ENCODE data around the gene MLLT1. TPM values are rescaled to one million over a fixed set of nuclear protein-coding genes. Genes with fewer than 3 reads are reported as not detected.
A peak's percentile ranks its signal among the peaks of the same experiment; 100 is the strongest.

MLLT1 gene
- total RNA-seq, 1 experiment from 2014 or later: 14.4 TPM

DNA sequence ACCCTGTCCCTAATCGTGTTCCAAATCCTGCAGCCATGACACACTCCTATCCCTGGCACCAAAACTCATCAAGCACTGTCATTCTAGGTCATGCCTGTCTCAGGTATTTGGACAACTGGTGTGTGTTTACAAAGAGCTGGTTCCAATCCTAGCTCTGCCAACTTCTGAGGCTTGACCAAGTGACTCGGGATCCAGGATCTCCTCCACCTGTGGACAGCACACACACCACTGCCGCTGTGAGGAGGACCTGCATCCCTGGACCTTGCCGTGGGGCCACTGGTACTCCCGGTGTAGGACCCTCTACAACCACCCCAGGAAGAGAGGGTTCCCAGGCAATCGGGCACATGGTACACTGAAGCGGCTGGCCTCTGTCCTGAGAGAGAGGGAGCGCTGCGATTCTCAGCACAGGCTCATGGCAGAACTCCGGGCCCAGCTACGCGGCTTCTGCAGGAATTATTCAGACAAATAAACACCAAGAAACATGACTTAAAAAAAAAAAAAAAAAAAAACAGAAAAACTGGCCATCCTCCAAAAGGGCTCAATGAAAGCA lies 20.4 kb downstream of the MLLT1 start:
- no peak for DNase-seq (ENCODE audit: low spot score)

DNA sequence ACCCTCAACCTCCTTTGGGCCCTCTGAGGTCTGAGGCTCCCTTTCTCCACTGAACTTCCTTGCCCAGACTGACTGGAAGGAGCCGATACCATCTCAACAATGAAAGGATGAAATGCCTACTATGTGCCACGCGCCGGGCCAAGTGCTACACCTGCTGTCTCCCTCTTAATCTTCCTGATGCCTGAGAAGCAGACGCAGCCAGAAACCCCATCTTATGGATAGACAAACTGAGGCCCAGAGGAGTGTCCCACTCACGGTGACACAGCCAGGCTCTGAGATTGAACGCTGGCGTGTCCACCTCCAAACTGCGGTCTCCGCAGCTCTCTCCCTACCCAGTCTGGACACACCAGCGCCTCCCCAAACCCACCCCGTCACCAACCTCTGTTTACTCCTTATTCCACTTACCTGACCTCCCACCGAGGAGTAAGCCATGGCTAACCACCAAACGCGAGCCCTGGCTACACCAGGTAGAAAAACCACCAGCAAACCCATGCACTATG lies 20.9 kb downstream of the MLLT1 start:
- DNase-seq (ENCODE audit: low spot score): no peak

DNA sequence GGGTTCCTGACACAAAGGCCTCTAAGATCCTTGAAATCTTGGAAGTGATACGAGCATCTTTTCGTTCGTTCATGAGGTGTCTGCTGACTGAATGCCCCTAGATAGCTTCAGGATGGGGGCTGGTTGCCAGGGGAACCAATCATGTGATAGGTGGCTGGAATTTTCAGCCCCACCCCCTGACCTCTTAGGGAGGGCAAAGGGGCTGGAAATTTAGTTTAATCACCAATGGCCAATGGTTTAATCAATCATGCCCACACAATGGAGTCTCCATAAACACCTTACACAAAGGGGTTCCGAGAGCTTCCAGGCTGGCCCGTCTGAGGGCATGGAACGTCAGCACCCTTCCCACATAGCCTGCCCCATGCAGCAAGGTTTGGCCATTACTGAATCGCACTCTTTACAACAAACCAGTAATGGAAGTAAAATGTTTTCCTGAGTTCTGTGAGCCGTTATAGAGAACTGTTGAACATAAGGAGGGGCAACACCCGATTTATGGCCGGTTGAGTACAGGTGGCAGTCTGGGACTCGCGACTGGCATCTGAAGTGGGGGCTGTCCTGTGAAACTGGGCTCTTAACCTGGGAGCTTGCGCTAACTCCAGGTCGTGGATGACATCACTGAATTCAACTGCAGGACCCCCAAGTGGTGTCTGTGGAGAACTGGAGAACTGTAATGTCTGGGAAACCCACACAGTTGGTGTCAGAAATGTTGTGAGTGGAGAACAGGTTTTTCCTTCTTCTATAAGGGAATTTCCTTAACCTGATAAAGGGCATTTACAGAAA lies 25.6 kb downstream of the MLLT1 start:
- DNase-seq (ENCODE audit: low spot score): no peak

DNA sequence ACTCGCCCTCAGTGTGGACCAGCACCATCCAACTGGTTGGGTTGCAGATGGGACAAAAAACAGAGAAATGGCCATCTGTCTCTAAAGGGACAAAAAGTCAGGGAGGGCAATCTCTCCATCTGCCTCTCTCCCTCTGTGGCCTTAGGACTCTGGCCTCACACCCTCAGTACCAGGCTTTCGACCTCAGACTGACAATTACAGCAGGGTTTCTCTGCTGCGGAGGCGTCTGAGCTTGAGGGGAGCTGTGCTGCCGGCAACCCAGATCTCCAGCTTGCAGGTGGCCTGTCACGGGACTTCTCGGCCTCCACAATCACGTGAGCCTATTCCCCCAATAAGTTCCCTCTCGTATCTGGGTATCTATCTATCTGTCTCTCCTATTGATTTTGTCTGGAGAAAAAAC lies 27.7 kb downstream of the MLLT1 start:
- no peak for DNase-seq (ENCODE audit: low spot score)

DNA sequence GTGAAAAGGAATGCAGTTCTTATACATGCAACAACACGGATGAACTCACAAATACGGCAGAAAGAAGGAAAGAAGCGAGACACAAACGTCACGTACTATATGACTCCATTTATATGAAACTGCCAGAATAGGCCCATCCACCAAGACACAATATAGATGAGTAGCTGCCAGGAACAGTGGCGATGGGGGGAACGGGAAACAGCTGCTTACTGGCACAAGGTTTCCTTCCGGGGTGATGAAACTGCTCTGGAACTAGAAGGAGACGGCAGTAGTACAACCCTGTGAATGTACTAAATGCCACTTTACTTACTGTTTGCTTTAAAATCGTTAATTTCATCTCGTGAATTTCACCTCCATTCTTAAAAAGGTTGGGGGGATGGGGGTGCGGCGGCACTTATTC lies 28.9 kb downstream of the MLLT1 start:
- DNase-seq (ENCODE audit: low spot score): no peak

DNA sequence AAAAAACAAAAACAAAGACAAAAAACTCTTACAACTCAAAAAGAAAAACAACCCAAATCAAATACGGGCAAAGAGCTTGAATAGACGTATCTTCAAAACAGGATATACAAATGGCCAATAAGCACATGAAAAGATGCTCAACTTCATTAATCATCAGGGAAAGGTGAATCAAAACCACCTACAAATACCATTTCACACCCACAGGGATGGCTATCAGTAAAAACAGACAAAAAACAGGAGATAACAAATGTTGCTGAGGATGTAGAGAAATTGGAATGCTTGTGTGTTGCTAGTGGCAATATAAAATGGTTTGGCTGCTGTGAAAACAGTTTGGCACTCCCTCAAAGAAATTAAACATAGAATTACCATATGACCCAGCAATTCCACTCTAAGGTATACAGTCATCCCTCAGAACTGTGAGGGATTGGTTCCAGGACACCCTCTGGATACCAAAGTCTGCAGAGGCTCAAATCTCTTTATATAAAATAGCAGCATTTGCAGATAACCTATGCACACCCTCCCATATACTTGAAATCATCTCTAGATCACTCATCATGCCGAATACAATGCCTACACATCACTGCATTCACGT lies 29.7 kb downstream of the MLLT1 start:
- peak; percentile 27 for DNase-seq (ENCODE audit: low spot score)

DNA sequence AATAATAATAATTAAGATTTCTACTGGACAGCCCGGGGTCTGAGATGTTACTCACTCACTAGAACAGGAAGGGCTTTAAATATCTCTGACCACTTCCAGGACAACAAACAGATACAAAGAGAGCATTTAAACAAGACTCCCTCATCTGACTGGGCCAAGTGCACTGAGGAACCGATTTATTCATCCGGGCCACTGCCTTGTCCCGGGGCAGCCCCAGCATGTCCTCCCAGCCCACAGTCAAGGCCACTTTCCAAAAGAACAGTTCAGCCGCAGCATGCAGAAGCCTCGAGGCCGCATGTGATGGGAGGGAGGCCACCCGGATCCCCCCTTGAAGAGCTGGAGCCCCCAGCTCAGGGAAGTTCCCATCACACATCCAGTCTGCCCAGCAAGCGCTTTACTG lies 30.5 kb downstream of the MLLT1 start:
- DNase-seq (ENCODE audit: low spot score): no peak

DNA sequence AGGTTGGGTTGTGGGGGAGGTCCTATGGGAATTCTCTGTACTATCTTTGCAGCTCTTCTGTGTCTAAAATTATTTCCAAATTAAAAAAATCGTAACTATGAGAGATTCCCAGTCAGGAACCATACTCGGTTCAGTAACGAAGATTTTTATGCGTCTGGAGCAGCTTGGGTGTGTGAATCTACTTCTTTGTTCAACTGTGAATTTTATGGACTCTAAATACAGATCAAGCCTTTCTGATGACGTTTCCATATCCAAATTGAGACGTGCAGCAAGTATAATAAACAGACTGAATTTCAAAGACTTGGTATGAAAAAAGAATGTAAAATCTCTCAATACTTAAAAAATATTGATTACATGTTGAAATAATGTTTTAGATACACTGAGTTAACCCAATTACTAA lies 30.9 kb downstream of the MLLT1 start:
- no peak for DNase-seq (ENCODE audit: low spot score)

DNA sequence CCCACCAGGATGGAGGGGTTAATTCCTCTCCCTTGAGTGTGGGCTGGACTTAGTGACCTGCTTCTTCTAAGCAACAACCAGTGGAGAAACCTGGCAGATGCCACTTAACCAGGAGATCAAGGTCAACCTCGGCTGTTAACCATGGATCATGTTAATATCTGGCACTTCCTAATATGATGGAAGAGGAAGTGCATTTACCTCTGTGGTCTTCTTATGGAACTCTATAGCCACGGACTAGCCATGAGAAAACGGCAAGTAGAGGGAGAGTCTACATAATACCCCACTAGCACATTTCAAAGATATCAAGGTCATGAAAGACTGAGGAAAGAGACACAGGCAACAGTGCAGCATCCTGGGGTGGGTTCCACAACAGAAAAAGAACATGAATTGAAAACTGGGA lies 31.4 kb downstream of the MLLT1 start:
- DNase-seq (ENCODE audit: low spot score): no peak

DNA sequence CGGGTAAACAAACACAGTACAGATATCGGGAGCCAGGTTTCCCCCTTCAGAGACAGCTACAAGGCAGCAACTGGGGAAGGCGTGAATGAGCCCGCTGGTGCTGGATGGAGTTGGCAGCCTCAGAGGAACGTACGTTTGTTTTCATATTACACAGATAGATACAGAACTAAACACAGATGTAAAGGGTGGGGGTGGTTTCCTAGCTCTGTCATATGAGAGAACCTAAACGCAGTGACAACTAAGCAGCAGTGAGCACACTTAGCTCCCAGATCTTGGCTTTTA lies 32.8 kb downstream of the MLLT1 start:
- DNase-seq (ENCODE audit: low spot score): no peak

DNA sequence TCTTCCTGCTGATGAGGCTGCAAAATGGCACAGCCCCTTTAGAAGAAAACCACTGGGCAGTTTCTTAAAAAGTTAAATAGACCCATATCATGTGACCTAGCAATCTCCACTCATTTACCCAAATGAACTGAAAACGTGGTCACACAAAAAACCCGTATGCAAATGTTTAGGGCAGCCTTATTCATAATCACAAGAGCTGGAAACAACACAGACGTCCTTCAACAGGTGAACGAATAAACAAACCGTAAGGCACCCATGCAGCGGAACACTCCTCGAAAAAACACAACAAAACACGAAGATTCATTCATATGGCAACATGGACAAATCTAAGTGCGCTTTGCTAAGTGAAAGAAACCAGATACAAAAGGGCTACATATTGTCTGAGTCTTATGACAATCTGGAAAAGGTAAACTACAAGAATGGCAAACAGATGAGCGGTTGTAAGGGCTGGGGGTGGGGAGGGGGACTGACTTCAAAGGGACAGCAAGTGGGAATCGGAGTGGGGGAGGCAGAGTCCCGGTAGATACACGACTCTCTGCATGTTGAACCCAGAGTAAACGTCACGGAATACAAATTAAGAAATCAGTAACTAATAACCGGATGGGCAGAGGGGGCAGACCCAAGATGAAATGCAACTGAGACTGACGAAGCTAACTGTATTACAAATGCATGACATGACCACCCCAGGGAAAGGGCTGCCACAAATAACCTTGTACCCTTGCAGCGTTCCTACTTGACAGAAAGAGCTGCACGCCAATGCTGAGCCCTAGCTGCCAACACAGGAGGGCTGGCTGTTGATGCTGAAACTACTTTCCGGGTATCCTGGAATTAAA lies 33.4 kb downstream of the MLLT1 start:
- no peak for DNase-seq (ENCODE audit: low spot score)

DNA sequence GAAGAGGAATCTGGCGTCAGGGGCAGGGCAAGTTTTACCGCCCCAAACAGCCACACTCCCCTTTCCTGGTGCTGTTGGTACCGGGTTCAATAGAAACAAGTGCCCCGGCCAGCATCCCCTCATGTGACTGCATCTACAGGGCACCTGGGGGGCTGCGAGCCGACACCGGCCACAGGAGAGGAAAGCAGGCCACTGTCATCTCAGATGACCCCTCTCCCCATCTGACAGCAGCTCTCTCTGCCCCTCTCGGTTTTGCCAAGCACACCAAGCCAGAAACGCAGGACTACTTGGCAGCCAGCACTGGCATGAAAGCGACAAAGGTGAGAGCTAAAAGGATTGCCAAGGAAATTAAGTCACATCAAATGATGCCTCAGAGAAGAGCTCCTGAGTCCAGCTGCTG lies 37.1 kb downstream of the MLLT1 start:
- no peak for DNase-seq (ENCODE audit: low spot score)

DNA sequence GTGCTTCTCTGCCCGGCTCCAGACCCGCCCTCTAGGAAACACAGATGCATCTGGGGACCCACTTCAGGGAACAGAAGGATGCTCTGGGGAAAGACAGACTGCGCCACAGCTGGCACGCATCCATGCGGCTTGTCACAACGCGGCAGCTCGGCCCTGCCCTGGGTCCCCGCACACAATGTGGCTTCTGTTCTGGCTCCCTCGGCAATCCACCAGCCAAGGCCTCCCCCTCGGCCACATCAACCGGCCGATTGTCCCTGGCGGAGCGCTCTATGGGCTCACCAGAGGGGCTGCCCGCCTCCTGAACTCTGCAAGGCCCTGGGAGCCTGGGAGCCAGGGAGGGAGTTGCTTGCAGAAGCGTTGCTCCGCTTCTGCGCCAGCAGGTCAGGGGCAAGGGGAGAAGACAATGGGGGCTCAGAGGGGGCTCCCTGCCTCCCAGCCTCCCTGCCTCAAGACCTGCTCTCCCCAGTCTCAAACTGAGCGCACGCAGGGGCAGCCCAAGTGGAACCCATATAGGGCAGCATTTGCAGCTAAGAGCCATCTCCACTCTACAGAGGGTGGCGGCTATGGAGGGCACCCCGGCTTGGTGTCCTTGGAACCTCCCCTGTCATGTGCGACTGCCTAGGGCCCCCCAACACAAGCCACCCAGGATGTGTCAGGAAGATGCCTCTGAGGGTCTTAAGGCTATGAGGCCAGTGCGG lies 37.9 kb downstream of the MLLT1 start:
- no peak for DNase-seq (ENCODE audit: low spot score)

DNA sequence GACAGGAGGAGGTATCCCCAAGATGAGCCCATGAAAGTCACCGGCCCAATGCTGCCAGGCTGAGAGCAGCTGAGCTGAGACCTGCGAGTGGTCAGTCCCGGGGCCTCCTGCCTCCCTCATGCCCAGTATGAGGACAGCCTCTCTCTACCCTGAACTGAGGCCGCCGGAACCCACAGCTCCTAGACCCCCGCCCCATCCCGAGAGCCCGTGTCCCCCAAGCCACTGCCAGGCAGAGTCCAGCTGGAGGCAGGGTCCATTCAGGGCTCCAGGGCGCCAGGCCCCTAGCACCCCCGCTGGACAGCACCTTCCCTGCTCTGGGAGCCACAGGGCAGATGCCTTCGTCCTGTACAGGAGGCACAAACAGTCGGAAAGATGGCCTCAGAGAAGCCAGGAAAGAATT lies 38.7 kb downstream of the MLLT1 start:
- no peak for DNase-seq (ENCODE audit: low spot score)

DNA sequence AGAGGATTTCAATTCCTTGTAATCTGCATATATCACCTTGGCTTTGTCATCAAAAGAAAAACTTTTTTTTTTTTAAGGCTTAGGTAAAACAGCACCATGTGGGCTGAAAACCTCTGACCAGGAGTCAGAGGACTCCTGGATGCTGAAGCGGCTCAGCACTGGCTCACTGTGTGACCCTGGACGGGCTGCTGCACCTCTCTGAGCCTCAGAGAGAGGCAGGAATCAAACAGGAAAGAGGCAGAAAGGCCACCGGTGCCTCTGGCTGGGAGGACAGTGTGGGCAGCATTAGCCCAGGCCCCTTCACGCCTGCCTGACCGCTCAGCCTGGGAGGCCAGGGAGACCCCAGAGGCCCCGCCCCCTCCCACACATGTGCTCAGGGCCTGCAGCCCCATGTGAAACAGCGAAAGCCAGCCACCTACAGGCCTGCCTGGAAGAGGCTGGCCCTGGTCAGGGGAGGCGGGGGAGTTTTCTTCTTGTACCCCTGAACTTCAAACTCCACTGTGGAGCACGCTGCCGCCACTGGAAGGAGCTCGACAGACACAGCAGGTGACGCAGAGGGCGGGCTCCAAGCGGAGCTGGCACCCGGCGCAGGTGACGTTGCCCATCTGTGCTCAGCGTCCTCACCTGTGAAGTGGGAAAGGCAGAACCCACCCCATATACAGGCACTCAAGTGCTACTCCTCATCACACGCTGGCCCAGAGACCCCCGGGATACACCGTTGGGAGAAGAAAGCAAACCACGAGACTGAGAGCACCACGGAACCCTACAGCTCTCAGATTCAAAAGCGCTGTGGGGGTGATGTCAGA lies 39.7 kb downstream of the MLLT1 start:
- DNase-seq (ENCODE audit: low spot score): no peak

DNA sequence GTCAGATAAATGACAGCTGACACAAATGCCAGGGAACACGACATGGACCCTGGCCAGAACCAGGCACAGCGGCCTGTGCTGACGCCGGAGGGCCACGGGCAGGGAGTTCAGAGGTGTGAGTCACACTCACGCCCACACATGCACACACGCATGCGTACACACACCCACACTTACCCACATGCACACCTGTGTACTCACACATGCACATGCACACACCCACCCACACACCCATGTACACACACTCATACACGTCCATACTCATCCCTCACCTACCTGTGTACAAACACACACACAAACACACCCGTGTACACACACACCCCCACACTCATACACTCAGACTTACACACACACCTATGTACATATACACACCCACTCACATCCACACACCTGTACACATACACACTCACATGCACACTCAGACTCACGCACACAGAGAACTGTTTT lies 40.4 kb downstream of the MLLT1 start:
- no peak for DNase-seq (ENCODE audit: low spot score)

DNA sequence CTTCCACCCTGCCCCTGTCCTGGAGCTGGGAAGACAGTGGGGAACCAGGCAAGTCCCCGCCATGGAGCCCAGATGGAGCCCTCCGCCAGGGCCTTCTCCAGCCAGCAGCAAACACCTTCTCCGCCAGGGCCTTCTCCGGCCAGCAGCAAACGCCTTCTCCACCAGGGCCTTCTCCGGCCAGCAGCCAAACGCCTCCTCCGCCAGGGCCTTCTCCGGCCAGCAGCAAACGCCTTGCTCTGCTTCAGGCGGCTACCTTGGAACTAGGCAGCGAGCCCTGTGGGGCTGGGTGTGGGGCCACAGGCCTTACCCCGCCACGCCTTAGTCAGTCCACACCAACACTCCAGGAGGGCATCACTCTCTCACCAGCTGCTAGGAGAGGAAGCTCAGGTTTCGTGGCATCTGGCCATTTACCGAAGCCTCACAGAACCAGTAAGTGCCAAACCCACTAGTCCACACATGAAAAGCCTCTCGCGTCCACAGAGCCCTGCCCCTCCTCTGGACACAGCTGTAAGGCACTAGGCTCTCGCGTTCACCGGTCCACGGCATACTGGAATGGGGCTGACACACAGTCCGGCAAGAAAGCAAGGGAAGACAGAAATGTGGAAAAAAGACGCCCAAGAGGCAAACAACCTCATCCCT lies 41.0 kb downstream of the MLLT1 start:
- peak; percentile 51 for DNase-seq (ENCODE audit: low spot score)

DNA sequence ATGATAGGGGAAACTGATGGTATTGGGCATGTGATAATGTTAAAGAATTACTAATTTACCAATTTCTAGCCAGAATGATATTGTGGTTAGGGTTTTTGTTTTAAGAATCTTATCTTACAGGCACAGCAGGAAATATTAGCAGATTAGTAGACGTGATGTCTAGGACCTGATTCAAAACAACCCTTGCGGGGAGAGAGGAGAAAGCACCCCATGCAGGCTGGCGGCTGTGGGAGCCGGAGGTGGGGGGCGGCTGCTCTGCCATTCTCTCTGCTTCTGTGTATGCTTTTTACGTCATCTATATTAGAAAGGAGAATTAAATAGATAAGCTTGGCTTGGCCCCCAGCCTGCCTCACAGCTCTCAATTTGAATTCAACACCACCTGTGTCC lies 41.5 kb downstream of the MLLT1 start:
- no peak for DNase-seq (ENCODE audit: low spot score)

DNA sequence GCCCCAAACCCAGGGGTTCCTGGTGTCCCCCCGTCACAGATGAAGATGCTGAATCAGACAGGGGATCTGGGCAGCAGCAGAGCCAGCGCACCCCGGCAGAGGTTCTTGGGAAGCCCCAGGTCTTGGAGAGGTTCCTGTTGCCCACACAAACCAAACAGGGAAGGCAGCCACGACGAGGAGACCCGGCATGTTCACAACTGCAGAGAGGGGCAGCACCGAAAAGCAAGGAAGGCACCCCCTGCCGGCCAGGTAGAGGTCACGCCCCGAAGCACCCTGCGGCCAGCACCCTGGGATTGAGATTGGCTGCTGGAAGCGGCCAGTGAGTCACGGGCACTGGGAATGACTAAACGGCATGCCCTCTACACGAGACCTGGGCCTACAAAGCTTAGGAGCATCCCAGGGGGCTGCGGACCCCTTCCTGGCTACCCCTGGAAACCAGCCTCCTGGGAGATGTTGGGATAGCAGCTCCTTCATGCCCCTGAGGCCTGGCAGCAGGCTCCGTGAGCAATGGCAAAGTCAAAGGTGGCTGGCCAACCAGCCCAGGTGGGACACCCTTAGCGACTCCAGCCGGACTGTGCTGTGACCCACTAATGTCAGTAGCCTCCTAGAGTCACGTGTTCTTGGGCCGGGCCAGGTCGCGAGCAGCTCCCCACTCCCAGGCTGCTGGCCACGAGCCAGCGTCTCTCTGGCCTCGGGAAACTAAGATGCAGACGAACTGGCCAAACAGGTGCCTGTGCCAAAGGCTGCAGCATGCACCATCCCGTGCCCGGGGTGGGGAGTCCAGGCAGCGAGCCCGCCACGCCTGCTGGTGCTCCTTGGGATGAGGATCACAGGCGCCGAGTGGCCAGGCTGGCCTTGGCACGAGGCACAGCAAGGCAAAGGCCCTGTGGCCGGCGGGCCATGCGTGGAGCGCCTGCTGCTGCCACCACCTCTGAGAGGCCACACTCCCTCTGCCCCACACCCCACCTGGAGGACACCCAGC lies 43.2 kb downstream of the MLLT1 start:
- DNase-seq (ENCODE audit: low spot score): peak; percentile 11
